Measurements from ENCODE around the gene CHD6. TPM values are rescaled to one million over a fixed set of nuclear protein-coding genes. Genes with fewer than 3 reads are reported as not detected.

The CHD6 gene
- total and polyA plus RNA-seq, 12 donors, result 9.2 to 56.8 (median 41.7) TPM

DNA sequence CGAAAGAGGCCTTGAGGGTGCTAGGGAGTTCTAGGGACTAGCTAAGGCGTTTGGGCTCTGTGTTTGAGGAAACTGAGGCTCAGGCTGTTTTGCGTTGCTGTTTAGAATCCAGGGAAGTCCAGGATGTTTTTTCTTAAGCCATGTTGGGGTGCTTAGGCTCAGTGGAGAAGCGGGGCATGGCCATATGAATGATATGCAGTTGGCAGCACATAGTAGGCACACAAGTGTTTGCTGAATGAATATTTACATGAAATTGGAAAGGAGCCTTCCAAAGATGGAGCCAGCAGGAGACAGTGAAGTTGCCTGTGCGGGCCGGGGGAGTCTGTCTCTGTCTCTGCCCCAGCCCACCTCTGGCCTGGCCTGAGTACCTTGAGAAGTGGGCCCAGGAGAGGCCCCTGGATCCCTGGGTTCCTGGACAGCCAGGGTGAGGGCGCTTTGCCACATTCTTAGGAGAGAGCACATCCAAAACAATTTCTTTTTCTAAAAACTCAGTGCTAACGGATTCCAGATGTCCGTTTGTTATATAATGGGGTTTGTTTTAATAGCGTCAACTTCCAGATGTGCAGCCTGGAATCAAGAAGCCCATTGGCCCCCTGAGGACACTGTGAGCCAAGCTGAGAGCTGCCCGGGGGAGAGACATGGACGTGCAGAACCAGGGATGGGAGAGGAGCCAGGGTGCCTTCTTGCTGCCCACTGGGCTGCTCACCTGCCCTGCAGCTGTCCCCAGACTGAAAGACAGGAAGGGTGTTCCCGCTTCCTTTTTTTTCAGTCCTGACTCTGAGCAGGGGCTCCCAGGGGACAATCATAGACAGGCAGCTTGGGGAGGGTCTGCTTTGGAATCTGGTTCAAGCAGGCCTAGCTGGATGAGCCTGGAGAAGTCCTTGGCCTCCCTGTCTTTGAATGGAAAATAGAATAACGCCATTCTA lies 231.4 kb downstream of the CHD6 start:
- 63 to 76% (median 71%) methylated on average over 11 to 14 of the region's 14 CpGs for WGBS, 4 donors
- no peak for DNase-seq

DNA sequence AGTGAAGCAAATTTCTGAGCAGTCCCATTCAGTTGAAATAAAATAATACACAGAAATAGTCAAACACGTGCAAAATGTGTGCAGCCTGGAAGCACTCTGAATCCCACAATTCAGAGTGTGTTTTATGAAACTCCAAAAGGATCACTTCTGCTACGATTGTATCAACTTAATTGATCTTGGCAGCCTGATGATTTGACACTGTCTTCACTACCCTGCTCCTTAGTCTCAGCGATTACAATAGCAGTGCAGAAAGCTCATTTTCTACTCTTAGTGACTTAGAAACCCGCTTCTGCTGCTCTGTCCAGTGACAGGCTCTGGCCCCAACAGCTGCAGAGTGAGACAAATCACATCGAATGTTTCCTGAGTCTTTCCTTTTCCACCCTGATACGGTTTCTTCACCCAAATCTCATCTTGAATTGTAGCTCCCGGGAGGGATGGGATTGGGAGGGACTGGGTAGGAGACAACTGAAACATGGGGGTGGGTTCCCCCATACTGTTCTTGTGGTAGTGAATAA lies 235.3 kb downstream of the CHD6 start:
- 51 to 61% (median 53%) methylated on average over 7 of the region's 7 CpGs for WGBS, 4 donors
- no peak overlapping the region for H3K27ac ChIP-seq
- H3K9me3 ChIP-seq (replicated peaks in 1 of 3), result no peaks in the 10 kb centered on the region
- H3K4me1 ChIP-seq (replicated peaks in 1 of 2), result peaks cover 0 to 11% of the 10 kb centered on the region in 2 donors
- TF ChIP-seq POLR2A (IDR thresholded peaks at IDR 0.05), result no peak
- TF ChIP-seq, protein P1, sequence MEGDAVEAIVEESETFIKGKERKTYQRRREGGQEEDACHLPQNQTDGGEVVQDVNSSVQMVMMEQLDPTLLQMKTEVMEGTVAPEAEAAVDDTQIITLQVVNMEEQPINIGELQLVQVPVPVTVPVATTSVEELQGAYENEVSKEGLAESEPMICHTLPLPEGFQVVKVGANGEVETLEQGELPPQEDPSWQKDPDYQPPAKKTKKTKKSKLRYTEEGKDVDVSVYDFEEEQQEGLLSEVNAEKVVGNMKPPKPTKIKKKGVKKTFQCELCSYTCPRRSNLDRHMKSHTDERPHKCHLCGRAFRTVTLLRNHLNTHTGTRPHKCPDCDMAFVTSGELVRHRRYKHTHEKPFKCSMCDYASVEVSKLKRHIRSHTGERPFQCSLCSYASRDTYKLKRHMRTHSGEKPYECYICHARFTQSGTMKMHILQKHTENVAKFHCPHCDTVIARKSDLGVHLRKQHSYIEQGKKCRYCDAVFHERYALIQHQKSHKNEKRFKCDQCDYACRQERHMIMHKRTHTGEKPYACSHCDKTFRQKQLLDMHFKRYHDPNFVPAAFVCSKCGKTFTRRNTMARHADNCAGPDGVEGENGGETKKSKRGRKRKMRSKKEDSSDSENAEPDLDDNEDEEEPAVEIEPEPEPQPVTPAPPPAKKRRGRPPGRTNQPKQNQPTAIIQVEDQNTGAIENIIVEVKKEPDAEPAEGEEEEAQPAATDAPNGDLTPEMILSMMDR (IDR thresholded peaks at IDR 0.05), result no peak
- DNase-seq, result no peak
- intact Hi-C loops (cut with DNase I), result no loop called here
- H3K27me3 ChIP-seq, result no peaks in the 10 kb centered on the region
- no peaks in the 10 kb centered on the region for H3K36me3 ChIP-seq (replicated peaks in 1 of 2)
- no peak overlapping the region for H3K4me3 ChIP-seq

More for the DNA sequence above, 231.4 kb downstream of the CHD6 start:
- H3K4me3 ChIP-seq, result no peak overlapping the region
- TF ChIP-seq, protein P1 (IDR thresholded peaks at IDR 0.05), result no peak
- TF ChIP-seq POLR2A (IDR thresholded peaks at IDR 0.05), result no peak
- no peaks in the 10 kb centered on the region for H3K36me3 ChIP-seq (replicated peaks in 1 of 2)
- peaks cover 0 to 11% of the 10 kb centered on the region in 2 donors for H3K4me1 ChIP-seq (replicated peaks in 1 of 2)
- H3K9me3 ChIP-seq (replicated peaks in 1 of 3), result no peaks in the 10 kb centered on the region
- intact Hi-C loops (cut with DNase I), result no loop called here
- no peaks in the 10 kb centered on the region for H3K27me3 ChIP-seq
- no peak overlapping the region for H3K27ac ChIP-seq

DNA sequence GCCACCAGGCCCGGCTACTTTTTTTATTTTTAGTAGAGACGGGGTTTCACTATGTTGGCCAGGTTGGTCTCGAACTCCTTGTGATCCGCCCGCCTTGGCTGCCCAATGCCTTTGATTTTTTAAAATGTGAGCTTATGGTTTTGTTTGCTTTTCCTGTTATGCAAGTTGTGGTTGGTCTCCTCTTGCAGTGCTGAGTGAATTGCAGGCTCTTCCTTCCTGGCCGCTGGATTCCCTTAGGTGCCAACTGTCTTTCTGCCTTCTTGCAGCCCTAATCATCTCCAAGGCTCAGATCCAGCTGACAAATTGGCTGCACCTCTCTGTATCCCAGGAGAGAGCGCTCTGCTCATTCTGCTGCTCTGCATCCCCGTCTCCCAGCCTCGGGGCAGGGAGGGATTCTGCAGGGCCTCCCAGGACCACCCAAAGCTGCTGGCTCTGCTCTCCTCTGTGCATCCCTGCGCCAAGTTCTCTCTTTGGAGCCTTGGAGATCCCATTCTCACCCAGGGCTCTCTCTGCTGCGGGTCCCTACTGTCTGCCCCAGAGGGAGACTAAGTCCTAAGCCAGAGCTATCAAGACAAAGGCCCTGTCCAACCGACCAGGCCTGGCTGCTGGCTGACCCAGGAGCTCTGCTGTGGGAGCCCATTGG lies 237.5 kb downstream of the CHD6 start:
- Histone ChIP-seq H3K27ac (no peak overlapping the region), H3K4me1 (replicated peaks in 1 of 2) (peaks cover 0 to 11% of the 10 kb centered on the region in 2 donors), H3K9me3 (replicated peaks in 1 of 3) (no peaks in the 10 kb centered on the region), H3K4me3 (no peak overlapping the region), H3K36me3 (replicated peaks in 1 of 2) (no peaks in the 10 kb centered on the region), H3K27me3 (no peaks in the 10 kb centered on the region)
- TF ChIP-seq, protein P1 (IDR thresholded peaks at IDR 0.05), result no peak
- TF ChIP-seq POLR2A (IDR thresholded peaks at IDR 0.05), result no peak
- WGBS, 4 donors, result 74 to 85% (median 80%) methylated on average over 9 to 12 of the region's 12 CpGs
- DNase-seq, result no peak
- intact Hi-C loops (cut with DNase I), result no loop called here

DNA sequence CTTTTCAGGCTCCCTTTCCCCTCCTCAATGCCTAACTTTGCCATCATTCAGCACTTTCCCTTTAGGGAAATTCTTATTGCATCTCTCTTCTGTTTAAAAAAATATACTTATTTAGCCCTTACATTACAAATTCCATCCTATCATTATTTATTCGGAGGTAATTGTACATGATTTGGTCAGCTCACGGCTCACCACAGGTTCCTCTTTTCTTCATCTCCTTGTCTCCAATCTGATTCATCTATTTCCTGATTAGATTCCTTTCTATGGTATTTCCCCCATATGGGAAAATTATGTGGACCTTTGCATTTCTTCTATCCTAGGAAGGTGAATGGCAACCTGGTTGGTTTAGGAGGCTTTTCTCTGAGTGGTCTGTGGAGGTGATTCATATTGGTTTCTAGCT lies 238.6 kb downstream of the CHD6 start:
- 71 to 81% (median 73%) methylated on average over 2 of the region's 2 CpGs for WGBS, 4 donors
- no peak overlapping the region for H3K27ac ChIP-seq
- intact Hi-C loops (cut with DNase I), result no loop called here
- no peaks in the 10 kb centered on the region for H3K9me3 ChIP-seq (replicated peaks in 1 of 3)
- no peaks in the 10 kb centered on the region for H3K36me3 ChIP-seq (replicated peaks in 1 of 2)
- DNase-seq, result no peak
- H3K4me1 ChIP-seq (replicated peaks in 1 of 2), result peaks cover 0 to 11% of the 10 kb centered on the region in 2 donors
- no peak overlapping the region for H3K4me3 ChIP-seq
- no peak for TF ChIP-seq POLR2A (IDR thresholded peaks at IDR 0.05)
- TF ChIP-seq, protein P1 (IDR thresholded peaks at IDR 0.05), result no peak
- H3K27me3 ChIP-seq, result no peaks in the 10 kb centered on the region

All from adrenal gland (tissue), 12 donors.